HG03139 (cell line): ENCODE results near the gene POLA2.
"Not testable (repeated sequence)": the region's sequence is repeated elsewhere in the genome, so short reads cannot be mapped to it uniquely, and the experiment has no call there.

ENCODE experiments used
- ATAC-seq: cut with Tn5 transposase; IDR thresholded peaks from one replicate; pipeline ENCODE4 v1.9.1; 2021; ENCODE audit not compliant: unreplicated experiment

The POLA2 gene

GRCh38 chr11:65241134-65241533 is 20.6 kb upstream of the POLA2 start:
- no peak for ATAC-seq

- no peak for ATAC-seq
Observed at GRCh38 chr11:65241692-65242091, 20.1 kb upstream of the POLA2 start.

GRCh38 chr11:65242389-65242788 is 19.4 kb upstream of the POLA2 start:
- no peak for ATAC-seq

DNA sequence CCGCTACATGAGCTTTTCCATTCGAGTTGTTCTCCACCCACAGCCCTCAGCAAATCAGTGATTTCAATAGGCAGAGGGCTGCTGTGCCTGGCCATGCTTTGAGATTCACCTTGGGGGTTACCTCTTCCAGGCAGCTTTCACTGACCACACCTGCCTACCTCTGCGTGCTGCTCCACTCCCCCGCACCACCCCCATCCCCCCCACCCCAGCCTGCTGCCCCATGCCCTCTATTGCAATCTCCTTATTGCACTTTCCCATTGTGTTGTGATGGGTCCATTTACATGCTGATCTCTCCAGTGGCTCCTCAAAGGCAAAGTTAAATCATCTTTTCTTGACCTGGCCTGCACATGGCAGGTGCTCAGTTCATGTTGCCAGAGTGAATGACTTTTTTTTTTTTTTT is 18.0 kb upstream of the POLA2 start:
- ATAC-seq, result no peak

GRCh38 chr11:65245046-65245445 is 16.7 kb upstream of the POLA2 start:
- not testable (repeated sequence) for ATAC-seq

DNA sequence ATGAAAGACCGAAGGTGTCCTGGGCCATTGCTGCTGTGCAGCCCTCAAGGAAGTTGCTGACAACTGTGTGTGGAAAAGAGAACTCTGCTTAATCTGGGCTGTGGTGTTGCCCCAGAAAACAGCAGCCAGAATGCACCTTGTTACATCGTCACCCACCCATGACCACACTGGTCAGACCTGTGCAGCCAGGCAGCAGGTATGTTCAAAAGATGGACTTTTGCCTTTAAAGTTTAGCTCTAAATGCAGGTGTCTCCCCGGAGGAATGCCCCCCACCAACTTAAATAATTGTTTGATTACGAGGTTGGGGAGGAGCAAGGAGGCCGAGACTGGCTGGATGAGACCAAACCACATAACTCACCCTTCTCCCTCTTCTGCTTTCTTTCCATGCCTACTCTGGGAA is 15.3 kb upstream of the POLA2 start:
- no peak for ATAC-seq

DNA sequence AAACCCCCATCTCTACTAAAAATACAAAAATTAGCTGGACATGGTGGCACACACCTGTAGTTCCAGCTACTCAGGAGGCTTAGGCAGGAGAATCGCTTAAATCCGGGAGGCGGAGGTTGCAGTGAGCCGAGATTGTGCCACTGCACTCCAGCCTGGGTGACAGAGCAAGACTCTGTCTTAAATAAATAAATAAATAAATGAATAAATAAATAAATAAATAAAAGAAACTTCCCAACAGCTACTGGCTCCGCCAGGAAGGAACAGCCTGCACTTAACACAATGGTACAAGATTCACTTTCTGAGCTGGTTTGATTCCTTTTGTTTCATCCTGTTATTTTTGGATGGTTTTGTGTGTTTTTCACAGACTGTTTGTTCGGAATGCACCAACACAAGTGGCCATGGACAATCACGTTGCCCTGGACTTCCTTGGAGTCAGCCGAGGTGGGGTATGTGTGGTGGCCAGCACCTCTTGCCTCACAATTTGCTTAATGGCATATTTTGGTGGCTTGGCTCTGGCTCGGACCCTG is 13.5 kb upstream of the POLA2 start:
- not testable (repeated sequence) for ATAC-seq

DNA sequence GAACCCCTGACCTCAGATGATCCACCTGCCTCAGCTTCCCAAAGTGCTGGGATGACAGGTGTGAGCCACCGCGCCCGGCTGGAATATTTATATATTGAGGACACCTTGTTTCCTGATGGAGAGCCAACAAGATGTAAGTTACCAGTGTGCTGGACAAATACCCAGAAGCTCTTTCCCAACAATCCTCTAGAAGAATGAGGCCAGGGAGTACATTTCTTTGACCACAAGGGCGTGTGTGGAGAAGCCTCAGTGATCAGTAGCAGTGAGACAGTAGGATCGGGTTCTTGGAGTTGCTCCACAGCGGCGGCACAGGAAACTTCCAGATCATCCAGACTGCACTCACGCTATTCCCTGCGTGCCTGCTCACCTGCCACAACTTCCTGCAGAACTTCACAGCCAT is 10.3 kb upstream of the POLA2 start:
- ATAC-seq, result no peak

GRCh38 chr11:65254724-65255123 is 7.0 kb upstream of the POLA2 start:
- no peak for ATAC-seq

GRCh38 chr11:65258988-65259387 is 2.8 kb upstream of the POLA2 start:
- no peak for ATAC-seq

DNA sequence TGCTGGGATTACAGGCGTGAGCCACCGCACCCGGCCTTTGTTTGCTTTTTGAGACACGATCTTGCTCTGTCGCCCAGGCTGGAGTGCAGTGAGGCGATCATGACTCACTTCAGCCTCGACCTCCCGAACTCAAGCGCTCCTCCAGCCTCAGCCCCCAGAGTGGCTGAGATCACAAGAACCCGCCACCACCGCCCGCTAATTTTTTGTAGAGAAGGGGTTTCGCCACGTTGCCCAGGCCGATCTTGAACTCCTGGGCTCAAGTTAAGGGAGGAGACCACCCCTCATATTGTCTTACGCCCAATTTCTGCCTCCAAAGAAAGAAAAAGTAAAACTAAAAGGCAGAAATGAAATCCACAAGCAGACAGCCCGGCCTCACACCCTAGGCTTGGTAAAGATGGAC is 1.5 kb upstream of the POLA2 start:
- no peak for ATAC-seq

- ATAC-seq, result no peak
Observed at GRCh38 chr11:65260756-65261590, 789 bp upstream of the POLA2 start.

DNA sequence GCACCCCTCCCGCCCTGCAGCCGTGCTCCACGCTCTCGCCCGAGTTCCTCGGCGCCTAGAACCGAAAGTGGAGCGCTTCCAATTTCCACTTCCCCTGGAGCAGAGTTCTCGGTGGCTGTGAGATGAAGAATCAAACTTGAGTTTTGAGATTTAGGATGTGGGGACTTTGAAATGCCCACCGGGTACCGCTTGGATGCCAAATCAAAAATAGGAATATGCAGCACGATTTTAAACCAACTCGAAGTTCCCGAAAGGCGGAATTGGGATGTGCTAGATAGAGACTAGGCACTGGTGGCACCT is 569 bp downstream of the POLA2 start:
- no peak for ATAC-seq

- ATAC-seq, result no peak
Observed at GRCh38 chr11:65262776-65263175, 1.0 kb downstream of the POLA2 start.

- ATAC-seq, result not testable (repeated sequence)
Observed at GRCh38 chr11:65264747-65265146, 3.0 kb downstream of the POLA2 start.

GRCh38 chr11:65266210-65266609 is 4.4 kb downstream of the POLA2 start:
- ATAC-seq, result no peak

DNA sequence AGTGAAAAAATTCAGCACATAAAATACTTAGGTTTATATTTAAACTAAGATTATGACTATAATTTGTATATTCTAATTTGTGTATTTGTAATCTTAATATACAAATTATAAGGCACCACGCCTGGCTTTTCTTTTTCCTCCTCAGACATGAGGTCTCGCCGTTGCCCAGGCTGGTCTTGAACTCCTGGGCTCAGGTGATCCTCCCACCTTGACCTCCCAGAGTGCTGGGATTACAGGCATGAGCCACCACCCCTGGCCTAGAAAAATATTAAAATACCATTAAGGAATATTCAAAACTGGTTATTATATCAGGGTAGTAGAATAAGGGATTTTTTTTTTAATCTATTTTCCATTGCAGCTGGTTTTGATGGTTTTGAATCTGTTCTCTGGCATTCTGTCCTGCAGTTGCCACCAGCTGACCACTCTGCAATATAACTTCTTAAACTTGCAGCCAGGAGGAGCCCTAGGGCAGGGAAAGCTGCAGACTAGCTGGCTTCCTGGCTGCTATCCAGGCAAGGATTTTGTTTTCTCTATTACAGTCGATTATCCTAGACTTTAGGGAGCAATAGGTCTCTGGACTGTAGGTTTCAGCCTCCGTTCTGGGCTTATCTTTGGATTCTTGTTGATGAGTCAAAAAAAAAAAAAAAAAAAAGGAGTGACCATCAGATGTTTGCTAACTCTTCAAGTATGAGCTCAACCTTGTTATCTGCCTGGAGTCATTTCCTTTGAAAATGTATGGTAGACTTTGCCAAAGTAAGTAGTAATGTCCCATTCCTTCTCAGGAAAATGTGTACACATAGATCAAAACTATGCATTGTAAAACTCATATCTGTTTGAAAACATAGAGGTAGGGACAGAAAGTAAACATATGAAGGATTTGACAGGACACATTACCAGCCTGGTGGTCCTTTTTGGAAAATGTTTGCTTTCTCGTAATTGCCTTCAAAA is 13.2 kb downstream of the POLA2 start:
- ATAC-seq, result no peak

GRCh38 chr11:65275906-65276305 is 14.1 kb downstream of the POLA2 start:
- no peak for ATAC-seq

DNA sequence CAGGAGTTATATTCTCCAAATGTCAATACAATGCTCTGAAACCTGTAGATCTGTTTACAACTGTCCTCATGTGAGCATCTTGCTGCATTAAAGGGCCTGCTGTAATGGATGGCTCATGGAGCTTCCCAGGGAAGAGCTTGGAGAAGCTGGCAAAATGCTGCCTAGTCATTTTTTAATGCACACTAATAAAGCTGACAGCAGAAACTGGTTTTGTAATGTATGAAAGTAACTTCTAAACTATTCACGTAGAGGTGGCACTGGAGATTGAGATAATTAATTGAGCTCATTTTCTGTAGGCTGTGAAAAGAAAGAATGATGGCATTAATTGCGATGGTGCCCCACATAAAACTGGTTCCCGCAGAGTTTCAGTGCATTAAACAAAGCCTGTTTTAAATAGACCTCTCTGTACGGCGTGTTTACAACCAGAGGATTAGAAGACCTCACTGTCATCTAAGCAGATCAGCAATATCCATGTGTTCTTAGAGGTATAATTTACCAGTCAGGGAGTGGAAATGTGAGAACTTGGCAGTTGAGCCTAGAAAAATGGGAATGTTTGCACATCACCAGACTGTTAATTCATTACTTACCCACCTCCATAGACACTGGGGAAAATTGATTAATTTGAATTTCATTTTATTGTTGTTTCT is 16.0 kb downstream of the POLA2 start:
- ATAC-seq, result no peak

DNA sequence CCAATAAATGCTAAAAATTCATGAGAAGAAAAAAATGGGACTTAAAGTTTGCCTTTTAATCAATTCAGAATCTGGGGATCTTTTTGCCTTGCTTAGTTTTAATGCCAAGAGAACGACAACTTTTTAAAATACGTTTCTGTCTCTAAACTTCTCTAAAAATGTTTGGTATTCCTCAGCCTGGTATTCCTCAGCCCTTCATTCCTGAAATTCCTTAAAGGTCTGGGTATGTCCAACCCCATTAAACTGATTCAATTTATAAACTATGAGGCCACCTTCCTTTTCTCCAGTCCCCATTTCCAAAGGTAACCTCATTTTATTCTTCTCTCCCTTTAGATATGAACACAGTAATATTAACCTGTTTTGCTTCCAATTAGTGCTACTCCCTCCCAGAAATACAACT is 16.6 kb downstream of the POLA2 start:
- ATAC-seq, result no peak

DNA sequence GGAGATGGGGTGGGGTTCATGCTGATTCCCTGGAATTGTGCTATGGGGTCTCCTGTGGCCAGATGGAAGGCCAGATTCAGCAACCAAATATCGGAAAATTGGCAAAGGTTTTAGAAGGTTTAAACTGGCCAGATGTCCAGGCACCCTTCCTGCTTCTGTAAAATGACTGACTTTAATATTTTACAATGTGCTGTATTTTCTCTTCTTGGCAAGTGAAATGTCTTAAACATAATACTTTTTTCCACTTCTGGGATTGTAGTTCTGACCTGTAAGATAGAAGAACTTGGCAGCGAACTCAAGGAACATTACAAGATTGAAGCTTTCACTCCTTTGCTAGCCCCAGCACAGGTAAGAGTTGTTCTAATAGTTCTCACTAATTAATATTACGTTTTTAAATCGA is 17.5 kb downstream of the POLA2 start:
- no peak for ATAC-seq
